HL-60 (cell line): ENCODE data around the gene ARMC9.

ENCODE experiments used
- DNase-seq, 2 experiments: peaks; one replicate each; pipeline ENCODE4 v3.0.0-alpha.2; 2010 to 2020; ENCODE audit warnings: low read depth in 1 of 2, low spot score in 1 of 2
- H3K27ac ChIP-seq: fragments of 250-450 bp; sonication (Bioruptor Pico); replicated peaks from 2 replicates; pipeline ENCODE4 v1.5.1; 2020; ENCODE audit warnings: mild to moderate bottlenecking, moderate library complexity
- H3K27me3 ChIP-seq: fragments of 250-450 bp; sonication (Bioruptor Pico); 2 replicates; pipeline ENCODE4 v1.5.1; 2021; ENCODE audit warnings: mild to moderate bottlenecking, moderate library complexity; ENCODE audit not compliant: insufficient read depth, poor library complexity, severe bottlenecking
- H3K4me3 ChIP-seq: replicated peaks from 2 replicates; pipeline ENCODE4 v1.5.1; 2011; ENCODE audit warnings: mild to moderate bottlenecking, control low read depth, low read length; ENCODE audit not compliant: insufficient read depth
- GABPA ChIP-seq: IDR thresholded peaks from 2 replicates; pipeline ENCODE4 v1.6.1; 2012; ENCODE audit warnings: low read depth
- POLR2AphosphoS5 ChIP-seq: IDR thresholded peaks from 2 replicates; pipeline ENCODE4 v1.6.1; 2012; ENCODE audit warnings: low read depth
- REST ChIP-seq: IDR thresholded peaks from 2 replicates; pipeline ENCODE4 v1.6.1; 2012; ENCODE audit warnings: low read depth; ENCODE audit not compliant: insufficient replicate concordance
- SPI1 ChIP-seq: IDR thresholded peaks from 2 replicates; pipeline ENCODE4 v1.6.1; 2012; ENCODE audit warnings: low read depth, mild to moderate bottlenecking, borderline replicate concordance
- TF ChIP-seq, protein P1 (sequence below): IDR thresholded peaks from one replicate; pipeline ENCODE4 v1.5.1; 2011; ENCODE audit warnings: low read length, control low read depth, inconsistent platforms; ENCODE audit not compliant: insufficient read depth

ARMC9 gene

GRCh38 chr2:231210782-231211181 lies 12.4 kb downstream of the ARMC9 start:
- H3K27me3 ChIP-seq = no peaks in the 10 kb centered on the region
- no peak for TF ChIP-seq POLR2AphosphoS5
- TF ChIP-seq, protein P1, sequence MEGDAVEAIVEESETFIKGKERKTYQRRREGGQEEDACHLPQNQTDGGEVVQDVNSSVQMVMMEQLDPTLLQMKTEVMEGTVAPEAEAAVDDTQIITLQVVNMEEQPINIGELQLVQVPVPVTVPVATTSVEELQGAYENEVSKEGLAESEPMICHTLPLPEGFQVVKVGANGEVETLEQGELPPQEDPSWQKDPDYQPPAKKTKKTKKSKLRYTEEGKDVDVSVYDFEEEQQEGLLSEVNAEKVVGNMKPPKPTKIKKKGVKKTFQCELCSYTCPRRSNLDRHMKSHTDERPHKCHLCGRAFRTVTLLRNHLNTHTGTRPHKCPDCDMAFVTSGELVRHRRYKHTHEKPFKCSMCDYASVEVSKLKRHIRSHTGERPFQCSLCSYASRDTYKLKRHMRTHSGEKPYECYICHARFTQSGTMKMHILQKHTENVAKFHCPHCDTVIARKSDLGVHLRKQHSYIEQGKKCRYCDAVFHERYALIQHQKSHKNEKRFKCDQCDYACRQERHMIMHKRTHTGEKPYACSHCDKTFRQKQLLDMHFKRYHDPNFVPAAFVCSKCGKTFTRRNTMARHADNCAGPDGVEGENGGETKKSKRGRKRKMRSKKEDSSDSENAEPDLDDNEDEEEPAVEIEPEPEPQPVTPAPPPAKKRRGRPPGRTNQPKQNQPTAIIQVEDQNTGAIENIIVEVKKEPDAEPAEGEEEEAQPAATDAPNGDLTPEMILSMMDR = no peak
- TF ChIP-seq GABPA = no peak
- TF ChIP-seq SPI1 = no peak
- TF ChIP-seq REST = no peak
- no peak for DNase-seq

GRCh38 chr2:231211486-231211885 lies 13.1 kb downstream of the ARMC9 start:
- no peak for DNase-seq
- Histone ChIP-seq H3K4me3 (no peak overlapping the region), H3K27me3 (no peaks in the 10 kb centered on the region), H3K27ac (no peak overlapping the region)
- TF ChIP-seq, protein P1 = no peak
- TF ChIP-seq SPI1 (no peak), REST (no peak), GABPA (no peak)

More at GRCh38 chr2:231210782-231211181, 12.4 kb downstream of the ARMC9 start:
- Histone ChIP-seq H3K4me3 (no peak overlapping the region), H3K27ac (no peak overlapping the region)

DNA sequence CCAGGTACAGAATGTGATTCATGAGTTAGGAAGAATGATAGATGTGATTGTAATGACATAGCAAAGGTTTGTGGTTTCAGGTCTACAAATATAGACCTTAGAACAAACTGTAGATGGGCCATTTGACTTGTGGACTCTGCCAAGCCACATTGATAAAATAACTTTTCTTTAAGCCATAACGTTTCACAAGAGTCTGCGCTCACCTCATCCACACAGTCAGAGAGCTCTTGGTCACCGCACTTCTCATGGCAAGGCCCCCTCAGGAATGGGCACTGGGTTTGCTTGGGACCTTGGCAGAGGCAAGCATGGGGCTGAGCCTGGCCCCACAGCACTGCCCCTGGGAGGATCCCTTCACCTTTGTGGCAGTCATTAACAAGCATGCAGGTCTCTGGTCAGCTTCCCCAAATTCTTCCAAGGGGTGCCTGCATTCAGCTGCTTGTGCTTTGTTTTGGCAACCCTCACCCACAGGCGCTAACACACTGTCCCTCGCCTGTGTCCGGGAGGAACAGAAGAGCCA lies 14.0 kb downstream of the ARMC9 start:
- no peak for DNase-seq

More for the DNA sequence above, 14.0 kb downstream of the ARMC9 start:
- H3K4me3 ChIP-seq = no peak overlapping the region
- no peak overlapping the region for H3K27ac ChIP-seq
- TF ChIP-seq, protein P1 = no peak
- H3K27me3 ChIP-seq = no peaks in the 10 kb centered on the region
